HTERT RPE-1 (cell line): ENCODE data around the gene SYNPO2.
"Not testable (repeated sequence)": the region's sequence is repeated elsewhere in the genome, so short reads cannot be mapped to it uniquely, and the experiment has no call there.

Experiments
- in situ Hi-C: fragments of 300-500 bp; cut with MboI; formaldehyde crosslinking; loops from 4 replicates; pipeline ENCODE4 v1.14.3; 2020; ENCODE audit warnings: low sequenced_read_pairs

The SYNPO2 gene

DNA sequence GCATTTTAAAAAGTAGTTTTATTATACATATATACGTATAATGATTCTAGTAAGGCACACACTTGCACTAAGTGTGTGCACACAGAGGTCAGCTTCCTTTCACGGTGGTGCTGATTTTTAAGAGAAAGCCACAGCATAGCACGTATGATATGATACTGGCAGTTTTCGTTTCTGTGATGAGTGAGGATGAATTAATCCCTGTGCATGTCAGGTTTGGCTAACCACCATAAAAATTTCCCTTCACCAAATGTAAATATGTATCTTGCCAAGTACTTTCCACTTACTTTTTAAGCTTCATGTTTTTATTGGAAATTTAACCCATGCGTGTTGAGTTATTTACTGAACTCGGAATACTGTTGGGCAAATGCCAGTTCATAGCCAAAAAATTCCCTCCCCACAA is 84.6 kb downstream of the SYNPO2 start:
- in situ Hi-C loops: no loop called here

DNA sequence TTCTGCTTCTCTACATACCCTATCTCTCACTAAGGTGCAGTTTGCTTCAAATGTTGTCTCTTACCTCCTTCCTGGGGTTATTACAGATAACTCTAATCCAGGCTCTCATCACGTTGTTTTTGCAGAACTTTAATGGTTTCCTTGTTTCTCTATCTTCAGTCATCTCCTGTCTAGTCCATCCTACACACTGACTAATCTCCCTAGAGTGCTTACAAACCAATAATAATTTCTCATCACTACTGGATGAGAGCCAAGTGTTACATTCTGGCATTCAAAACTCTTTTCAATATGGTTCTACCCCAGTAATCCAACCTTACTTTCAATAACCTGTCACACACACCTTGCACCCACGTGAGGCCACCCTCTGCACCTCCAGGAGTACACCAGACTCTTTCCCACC is 86.1 kb downstream of the SYNPO2 start:
- in situ Hi-C loops: no loop called here

DNA sequence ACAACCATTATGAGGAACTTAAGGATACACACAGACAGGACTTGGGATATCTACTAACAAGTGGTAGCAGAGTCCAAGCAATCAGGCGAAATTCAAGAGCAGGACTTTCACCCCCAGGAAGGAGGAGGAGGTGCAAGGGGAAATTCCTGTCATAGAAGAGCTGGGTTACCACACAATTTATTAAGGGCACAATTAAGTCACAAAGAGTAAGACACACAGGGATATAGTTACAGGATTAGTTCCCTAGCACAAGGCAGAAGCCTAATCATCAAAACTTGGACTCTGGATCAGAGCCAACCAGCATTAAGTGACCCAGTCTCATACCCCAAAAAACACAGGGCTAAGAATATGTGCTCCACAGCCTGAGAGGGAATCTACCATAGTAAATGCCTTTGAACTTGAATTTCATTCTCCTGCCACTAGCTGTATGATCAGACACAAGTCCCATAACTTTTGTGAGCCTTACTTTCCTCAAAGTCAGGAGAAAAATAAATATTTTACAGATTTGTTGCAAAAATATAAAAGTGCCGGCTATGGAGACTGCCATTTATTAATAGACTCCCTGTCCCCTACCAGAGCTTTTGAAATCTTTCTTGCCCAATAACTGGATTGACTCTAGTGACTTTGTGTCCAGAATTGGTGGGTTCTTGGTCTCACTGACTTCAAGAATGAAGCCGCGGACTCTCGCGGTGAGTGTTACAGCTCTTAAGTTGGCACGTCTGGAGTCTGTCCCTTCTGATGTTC is 87.0 kb downstream of the SYNPO2 start:
- in situ Hi-C loops: no loop called here

DNA sequence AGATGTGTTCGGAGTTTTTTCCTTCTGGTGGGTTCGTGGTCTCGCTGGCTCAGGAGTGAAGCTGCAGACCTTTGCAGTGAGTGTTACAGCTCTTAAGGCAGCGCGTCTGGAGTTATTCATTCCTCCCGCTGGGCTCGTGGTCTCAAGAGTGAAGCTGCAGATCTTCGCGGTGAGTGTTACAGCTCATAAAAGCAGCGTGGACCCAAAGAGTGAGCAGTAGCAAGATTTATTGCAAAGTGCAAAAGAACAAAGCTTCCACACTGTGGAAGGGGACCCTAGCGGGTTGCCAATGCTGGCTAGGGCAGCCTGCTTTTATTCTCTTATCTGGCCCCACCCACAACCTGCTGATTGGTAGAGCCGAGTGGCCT is 87.5 kb downstream of the SYNPO2 start:
- in situ Hi-C loops: not testable (repeated sequence)

DNA sequence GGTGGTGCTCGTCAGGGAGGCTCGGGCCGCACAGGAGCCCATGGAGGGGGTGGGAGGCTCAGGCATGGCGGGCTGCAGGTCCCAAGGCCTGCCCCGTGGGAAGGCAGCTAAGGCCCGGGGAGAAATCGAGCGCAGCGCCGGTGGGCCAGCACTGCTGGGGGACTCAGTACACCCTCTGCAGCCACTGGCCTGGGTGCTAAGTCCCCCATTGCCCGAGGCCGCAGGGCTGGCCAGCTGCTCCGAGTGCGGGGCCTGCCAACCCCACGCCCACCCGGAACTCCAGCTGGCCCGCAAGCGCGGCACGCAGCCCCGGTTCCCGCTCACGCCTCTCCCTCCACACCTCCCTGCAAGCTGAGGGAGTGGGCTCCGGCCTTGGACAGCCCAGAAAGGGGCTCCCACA is 88.4 kb downstream of the SYNPO2 start:
- in situ Hi-C loops: not testable (repeated sequence)

DNA sequence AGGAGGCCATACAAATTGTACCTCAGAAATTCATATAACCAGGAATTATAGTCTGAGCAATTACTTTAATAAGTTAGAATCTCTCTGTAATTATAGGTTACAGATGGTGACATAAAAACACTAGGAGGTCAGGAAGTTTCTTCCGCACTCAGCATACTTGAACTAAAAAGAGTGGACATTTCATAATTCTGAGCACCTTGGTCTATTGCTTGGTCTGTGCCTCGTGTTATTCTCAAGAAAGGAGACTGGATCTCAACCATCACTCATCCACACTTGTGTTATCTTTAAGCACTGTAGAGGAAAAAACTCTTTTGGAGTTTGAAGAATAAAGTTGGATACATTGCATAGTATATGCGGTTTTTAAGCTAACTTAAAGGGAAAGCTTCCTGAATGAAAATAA is 91.1 kb downstream of the SYNPO2 start:
- in situ Hi-C loops: no loop called here

DNA sequence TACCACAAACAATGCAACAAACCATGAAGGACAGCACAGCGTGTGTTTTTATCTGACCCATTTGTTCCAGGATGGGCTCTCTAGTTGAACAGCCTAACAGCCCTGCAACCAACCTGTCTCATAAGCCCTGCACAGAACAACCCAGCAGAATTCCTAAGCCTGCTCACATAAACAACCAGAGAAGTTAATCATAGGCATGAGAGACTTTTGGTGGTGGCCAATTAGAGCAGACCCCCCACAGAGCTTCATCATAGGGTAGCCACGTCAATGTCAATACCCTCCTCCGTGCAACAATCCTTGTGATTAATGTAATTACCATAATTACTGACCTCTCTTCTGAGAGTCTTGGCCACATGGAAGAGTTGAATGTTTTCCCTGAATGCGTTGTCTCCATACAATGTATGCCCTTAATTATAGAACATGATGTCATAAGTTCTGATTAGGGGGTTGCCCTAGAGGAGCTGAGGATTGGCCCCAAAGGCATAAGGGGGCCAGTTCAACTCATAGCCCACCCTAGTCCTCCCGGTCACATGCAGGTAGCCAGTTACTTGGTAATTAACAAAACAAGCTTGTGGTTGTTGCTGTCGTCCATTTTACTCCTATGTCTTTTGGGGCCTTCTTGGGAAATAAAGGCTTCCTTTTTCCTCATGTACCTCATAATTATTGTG is 92.7 kb downstream of the SYNPO2 start:
- in situ Hi-C loops: no loop called here

DNA sequence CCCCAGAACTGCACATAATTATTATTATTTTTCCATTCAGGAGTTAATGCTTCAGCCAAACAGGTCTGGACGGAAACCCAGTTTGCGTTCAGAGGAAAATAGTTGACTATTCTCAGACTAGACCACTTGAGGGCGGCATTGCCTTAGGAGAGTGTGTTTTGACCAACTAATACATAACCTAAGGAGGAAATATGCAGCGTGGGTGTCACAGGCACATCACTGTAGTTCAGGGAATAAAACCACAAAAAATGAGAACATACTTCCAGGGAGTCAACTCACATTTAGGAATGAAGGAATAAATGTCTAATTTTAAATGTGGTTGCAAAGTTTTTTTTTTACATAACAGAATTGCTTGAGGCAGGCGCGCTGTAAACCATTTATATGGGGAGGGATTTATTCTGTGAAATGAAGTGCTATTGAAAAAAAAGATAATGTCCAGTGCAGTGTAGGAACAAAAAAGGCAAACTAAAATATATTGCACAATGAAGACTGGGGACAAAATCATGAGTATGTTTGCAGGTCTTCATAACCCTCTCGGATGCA is 93.3 kb downstream of the SYNPO2 start:
- in situ Hi-C loops: no loop called here

DNA sequence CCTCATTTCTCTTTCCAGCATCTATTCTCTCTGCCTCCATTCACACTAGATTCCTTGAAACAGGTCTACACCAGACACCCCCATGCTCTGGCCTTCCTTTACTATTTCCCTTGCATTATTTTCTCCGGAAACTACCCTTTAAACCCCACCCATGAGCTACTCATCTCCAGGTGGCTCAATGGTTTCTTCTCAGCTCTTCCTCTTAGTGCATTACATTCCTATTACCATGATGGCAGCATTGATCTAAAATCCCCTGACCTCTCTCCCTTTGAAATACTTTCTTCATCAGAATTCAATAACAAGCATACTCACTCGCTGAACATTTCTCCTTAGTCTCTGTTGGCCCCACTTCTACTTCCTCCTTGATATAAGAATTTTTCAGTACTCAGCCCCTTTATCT is 94.6 kb downstream of the SYNPO2 start:
- in situ Hi-C loops: no loop called here

DNA sequence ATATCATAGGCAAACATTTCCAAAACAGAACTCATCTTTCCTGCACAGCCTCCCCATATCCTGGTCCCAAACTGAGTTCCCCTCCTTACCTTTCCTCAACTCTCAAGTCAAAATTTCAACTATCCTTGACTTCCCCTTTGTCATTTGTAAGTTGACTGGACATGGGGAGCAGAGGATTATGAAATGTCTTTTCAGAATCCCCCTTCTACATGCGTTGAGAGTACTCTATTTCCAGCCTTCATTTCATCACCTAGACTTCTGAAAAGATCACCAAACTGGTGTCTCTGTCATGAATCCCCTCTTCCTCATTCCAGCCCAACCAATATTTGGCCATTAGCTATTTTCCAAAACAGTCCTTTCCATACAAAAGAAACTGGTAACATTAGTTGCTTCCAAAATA is 95.2 kb downstream of the SYNPO2 start:
- in situ Hi-C loops: no loop called here

DNA sequence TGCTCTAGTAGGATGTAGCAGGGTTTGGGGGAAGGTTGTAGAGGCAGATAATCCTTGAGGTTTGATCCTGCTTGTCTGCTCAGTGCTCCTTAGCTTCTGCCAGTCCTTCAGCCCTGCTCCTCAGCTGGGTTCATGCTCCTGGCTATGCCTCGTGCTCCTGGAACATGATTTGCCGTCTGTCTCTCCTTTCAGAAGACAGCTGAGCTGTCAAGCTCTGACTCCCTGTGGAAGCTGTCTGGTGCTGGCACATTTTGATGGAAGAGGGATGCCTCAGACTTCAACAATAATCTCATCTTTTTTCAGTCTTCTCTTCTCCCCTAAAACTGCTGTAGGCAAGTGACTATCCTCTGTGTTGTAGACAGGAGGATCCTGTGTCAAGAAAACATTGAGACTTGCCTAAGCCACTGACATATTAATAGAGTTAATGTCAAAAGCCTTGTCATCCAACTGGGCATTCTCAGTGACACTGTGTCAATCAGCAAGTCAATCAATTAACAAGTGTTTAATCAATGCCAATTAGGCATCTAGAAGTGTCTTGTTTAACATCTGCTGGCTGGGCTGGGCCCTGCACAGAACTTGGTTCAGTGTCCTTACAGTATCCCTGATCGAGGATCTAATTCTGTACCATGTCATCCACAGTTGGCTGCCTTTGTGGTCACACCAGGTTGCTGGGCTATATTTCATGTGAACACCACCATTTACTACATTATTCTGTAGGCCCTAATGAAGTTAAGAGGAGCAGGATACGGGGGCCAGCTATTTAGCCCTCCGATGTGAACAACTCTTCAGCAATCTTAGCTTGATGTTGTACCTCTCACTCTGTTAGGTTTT is 96.7 kb downstream of the SYNPO2 start:
- in situ Hi-C loops: no loop called here

DNA sequence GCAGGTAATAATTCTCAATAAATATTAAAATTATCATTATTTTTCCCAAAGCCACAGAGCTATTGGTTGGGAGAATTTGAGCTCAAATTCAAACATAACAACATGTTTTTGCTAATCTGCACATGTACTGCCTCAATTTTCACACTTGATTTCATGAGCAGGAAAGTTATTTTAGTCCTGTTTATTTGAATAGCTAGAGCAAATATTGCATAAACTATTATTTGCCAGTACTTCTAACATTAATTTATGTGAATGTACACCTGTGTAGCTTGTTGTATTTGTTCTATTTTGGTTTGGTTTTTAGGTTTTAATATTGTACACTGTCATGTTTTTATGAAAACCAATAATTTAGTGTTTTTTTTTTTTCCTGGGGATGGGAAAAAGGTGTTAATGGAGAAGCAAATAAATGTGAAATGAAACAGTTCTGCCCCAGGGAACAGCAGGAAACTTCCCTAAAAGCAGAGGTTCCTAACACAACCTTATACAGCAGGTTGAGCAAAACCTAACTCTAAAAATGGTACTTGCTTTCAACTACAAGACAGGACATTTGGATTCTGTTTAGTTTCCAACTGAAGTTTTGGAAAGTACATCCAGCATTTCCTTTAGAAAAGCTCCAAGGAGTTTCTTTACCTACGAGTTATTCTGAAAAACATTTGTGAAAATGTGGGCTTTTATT is 99.4 kb downstream of the SYNPO2 start:
- in situ Hi-C loops: no loop called here

DNA sequence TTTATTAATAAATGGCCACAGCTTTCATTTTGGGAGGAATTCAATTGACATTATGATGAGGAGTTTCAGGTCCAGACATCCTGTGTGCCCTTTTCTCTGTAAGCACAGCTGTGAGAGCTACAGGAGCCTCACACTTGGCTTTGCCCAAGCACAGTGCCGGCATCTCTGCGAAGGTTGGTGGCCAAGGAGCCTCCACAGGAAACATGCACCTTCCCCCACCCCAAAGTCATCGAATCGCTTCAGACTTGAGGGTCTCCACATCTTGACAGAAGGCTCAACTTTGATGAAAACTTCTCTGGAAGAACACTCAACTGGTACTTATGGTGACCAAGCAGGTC is 100.0 kb downstream of the SYNPO2 start:
- in situ Hi-C loops: no loop called here

DNA sequence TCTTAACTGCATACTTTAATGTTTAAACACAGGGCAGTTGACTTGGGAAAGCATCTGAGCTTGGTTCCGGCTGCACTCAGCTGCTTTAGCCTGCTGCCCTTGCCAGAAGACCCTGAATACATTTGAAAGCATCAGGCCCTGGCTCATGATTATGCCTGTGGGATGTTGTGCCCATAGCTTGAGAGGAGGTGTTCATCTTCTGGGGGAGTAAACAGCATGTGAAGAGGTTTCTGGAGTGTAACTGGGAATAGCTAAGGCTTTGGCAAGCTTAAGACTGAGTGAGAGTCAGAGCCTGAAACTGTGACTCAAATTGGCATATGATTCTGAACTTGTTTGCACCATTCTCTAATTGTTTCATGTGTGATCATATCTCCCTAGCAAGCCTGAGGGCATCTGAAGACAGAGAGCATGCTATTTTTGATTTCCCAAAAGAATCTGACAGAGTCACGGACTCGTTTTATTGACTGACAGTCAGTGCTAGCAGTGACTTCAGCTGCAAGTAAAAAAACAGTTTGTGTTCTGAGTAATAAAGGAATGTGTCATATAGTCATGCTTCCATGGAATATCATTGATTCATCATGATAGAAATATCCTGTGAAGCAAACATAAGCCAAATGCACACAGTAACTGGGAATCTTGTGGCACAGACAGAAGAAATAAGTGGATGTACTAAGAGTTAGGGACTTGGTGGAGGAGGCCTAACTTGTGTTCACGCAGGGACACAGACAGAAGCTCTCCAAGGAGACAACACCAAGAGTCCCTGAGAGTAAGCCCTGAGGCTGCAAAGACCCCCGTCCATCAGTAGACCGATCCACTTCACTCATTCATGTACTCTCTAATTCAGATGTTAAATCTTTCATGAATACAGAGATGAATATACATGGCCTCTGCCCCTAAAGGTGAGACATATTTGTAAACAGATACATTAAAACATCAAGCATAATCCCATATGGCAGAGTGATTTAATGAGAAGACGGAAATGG is 100.7 kb downstream of the SYNPO2 start:
- in situ Hi-C loops: no loop called here

DNA sequence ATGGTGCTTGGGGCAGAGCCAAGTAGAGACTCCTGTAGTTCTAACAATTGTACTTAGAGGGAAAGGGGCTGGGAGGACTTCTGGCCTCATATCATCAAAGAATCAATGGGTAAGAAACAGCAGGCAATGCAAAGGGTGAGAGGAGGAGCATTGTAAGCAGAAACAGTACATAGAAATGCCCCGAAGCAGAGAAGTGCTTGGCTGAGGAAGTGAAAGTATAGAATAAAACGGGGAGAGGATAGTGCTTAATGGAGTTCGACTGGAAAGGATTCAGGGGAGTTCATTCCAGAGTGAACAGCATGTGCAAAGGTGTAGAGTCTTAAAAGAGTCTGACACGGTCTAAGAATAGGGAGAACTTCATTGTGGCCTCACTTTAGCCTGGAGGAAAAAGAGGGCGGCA is 103.0 kb downstream of the SYNPO2 start:
- in situ Hi-C loops: no loop called here

DNA sequence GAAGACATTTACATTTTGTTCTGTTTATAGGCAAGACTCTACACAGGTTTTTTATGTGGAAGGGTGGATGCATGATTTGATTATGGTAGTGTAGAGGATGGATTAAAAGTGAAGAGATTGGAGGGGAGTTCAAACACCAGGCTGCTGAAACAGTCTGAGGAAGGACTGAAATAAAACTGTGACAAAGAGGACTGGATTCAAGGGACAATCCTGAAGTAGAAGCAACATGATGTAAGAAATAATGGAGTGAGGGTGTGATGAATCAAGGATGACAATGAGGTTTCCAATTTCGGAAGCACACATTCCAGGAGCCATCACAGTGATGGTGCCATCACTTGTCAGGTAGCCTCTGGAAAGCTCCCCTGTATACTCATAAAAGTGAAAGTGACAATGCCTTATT is 103.5 kb downstream of the SYNPO2 start:
- in situ Hi-C loops: no loop called here

DNA sequence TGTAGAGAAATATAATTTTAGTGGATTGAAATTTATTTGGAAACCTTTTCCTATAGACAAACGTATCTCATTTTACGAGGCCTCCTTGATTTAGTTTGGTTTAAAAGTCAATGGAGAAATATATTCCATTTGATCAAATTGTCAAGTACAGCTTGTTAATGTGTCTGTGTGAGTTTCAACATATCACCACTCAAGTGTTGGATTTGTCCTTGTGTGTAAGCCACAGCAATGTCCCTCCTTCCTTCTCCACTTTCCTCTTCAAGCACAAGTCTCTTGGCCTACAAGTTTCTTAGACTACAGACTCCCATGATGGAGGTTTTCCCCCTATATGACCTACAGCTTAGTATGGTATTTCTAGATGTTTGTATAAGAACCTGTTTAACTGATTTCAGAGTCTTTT is 104.7 kb downstream of the SYNPO2 start:
- in situ Hi-C loops: no loop called here

DNA sequence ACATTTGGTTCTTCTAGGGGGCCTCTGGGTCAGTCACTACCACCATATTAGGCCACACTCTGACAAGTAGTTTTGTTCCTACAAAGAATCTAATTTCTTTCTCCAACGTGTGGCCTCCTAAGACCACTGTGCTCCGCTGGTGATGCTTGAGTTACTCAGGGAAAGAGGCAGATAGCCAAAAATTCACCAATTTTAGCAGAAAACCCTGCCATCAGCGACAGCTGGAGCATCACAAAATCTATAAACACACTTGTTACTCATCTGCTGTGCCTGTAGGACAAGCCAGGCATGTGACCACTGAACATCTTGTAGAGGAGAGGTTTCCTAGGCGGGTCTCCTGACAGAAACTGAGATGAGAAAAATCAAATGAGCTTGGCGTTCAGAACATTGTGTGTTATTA is 105.4 kb downstream of the SYNPO2 start:
- in situ Hi-C loops: no loop called here

DNA sequence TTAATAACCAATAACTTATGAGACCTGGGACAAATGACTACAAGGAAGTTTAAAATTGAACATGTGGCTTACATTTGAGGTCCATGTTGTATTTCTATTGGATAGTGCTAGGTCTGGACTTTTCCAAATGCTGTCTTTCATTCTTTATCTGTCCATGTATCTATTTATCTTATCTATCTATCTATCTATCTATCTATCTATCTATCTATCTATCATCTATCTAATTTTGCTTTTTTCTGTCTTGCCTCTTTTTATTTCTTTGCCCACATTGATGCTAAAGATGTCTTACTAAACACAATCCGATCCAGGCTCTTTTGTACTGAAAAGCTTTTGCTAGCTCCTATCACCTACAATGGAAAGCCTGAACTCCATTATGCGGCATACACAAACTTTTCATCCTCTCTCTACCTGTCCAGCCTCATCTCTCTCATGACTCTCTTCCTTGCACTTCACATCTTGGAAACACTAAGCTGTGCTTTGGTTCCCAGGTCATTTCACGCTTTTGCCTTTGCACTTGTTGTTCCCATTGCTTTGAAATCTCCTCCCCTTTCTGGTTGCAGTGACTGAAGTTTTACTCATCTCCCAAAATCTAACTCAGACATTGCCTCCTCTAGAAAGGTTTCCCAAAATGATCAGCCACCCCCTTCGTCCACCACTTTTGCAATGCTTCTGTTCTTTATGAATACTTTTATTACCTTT is 107.2 kb downstream of the SYNPO2 start:
- in situ Hi-C loops: no loop called here
